Activated naive CD4-positive, alpha-beta T cell (primary cell): ENCODE measurements around the gene JDP2.
"Not testable (repeated sequence)": the region's sequence is repeated elsewhere in the genome, so short reads cannot be mapped to it uniquely, and the experiment has no call there.

Experiments used
- DNase-seq, 4 experiments: peaks; one replicate each; lab custom pipeline; 2025; lab: John Stamatoyannopoulos, UW

The JDP2 gene

GRCh38 chr14:75427482-75428229, at the start of gene JDP2:
Gene JDP2 (plus strand): TSS chr14:75428022. CDS start chr14:75437921, 9,899 bp downstream.
- peak in 1 of 4 experiments; percentile 31 for DNase-seq

GRCh38 chr14:75379246-75379929, 48.4 kb upstream of the JDP2 start:
- no peak for DNase-seq

DNA sequence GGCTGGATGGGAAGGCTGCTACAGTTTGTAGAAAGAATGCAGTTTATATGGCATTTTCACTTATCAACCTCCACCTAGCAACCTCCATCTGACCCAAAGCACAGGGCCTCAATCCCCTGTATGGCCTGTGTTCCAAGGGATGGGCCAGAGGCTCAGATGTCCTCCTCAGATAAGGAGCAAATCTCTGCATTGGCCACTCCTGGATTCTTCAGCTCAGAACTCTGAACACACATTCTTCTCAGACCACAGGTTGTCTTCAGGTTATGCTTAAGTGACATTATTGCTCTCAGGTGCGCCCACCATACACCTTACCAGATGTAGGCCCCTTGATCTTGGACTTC, 47.9 kb upstream of the JDP2 start:
- DNase-seq: no peak

DNA sequence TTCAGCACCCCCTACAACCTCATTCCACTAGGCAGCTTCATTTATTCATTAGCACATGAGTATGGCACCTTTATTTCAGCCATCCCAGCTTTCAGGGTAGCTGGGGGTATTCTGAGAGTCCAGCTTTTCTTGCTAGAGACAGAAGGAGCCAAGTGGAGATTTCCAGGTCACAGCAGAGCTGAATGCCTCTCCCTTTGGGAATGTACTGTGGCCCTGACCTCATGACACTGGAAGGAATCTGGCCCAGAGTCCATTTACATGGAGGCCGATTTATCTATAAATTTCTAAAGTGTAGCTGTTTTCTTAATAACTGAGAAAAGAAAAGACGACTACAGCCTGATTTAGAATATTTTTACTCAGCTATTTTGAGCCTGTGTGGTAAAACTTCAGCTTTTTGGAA, 47.2 kb upstream of the JDP2 start:
- no peak for DNase-seq

- no peak for DNase-seq
These were observed 46.2 kb upstream of the JDP2 start for GRCh38 chr14:75381642-75382041.

DNA sequence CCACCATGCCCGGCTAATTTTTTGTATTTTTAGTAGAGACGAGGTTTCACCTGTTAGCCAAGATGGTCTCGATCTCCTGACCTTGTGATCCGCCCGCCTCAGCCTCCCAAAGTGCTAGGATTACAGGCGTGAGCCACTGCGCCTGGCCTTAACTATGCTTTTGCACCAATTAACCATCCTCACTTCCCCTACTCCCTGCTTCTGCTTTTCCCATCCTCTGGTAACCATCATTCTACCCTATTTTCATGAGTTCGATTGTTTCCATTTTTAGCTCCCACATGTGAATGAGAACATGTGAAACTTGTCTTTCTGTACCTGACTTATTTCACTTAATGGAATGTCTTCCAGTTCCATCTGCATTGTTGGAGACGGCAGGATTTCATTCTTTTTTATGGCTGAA, 44.6 kb upstream of the JDP2 start:
- DNase-seq: not testable (repeated sequence)

GRCh38 chr14:75383721-75384120, 44.1 kb upstream of the JDP2 start:
- DNase-seq: no peak

GRCh38 chr14:75389679-75390078, 38.1 kb upstream of the JDP2 start:
- no peak for DNase-seq

GRCh38 chr14:75390183-75390582, 37.6 kb upstream of the JDP2 start:
- DNase-seq: no peak

DNA sequence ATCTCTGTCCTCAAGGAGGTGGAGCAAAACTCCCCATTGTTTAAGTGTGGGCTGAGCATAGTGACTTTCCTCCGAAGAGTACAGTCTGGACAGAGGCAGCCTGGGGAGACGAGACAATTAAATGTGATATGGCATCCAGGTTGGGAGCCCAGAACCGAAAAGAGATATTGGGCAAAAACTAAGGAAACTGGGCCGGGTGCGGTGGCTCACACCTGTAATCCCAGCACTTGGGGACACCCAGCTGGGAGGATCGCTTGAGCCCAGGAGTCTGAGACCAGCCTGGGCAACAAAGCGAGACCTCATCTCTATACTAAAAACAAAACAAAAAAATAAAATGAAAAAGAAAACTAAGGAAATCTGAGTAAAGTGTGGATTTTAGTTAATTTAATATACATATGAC, 35.9 kb upstream of the JDP2 start:
- DNase-seq: no peak

GRCh38 chr14:75392686-75393641, 34.9 kb upstream of the JDP2 start:
- no peak for DNase-seq

GRCh38 chr14:75393794-75394193, 34.0 kb upstream of the JDP2 start:
- DNase-seq: no peak

DNA sequence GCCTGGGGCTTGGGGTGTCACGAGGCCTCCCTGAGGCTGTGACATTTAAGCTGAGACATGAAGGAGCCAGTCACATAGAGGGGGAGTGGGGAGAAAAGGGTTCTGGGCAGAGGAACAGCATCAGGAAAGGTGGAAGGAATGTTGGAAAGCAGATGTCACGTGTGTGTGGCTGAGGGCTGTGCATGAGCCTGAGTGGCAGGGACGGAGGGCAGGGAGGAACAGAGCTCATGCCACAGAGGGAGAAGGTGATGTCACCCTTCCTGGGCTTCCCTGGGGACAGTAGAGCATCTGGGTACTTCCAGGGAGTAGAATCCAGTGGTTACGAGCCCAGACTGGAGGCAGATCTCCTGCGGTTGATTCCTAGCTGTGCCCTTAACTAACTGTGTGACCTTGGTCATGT, 32.0 kb upstream of the JDP2 start:
- DNase-seq: no peak

- no peak for DNase-seq
These were observed 28.5 kb upstream of the JDP2 start for GRCh38 chr14:75399321-75399720.

DNA sequence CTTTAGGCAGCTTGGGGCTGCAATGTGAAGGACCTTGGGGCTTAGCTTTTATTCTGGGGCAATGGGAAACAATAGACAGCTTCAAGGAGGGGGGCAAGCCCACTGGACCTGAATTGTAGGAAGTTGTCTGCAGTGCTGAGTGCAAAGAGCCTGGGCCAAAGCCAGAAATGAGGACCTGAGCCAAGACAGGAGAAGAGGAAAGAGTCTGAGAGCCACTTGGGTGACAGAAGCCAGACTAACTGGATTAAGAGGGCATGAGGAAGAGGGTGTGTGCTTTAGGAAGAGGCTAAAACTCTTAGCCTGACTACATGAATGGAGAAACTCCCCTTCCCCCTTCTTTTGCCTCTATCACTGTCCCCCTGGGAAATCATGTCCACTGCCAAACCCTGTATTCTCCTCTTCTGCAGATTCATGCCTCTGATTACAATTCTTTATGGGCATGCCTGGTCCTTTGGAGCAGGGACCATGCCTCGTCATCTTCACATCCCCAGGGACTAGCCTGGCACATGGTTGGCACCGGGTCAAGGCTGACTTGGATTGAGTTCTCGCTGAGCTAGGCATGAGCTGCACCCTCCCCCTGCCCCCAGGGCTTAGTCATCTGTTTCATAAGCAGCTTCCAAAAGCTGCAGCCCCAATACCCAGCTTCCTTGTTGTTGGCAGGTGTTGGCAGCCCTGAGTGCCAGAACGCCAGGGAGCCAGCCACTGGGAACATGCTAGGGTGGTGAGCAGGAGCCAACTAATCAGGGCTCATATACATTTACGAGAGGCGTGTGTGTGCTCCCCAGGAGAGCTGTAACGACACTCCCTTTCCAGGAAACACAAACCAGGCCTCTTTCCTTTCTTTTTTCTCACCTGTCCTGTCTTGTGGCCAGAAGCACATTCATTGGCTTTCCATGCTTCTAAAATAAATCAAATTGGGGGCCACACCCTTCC, 27.7 kb upstream of the JDP2 start:
- DNase-seq: no peak

GRCh38 chr14:75401361-75401760, 26.5 kb upstream of the JDP2 start:
- no peak for DNase-seq

- DNase-seq: no peak
These were observed 24.9 kb upstream of the JDP2 start for GRCh38 chr14:75402867-75403413.

- DNase-seq: no peak
These were observed 23.0 kb upstream of the JDP2 start for GRCh38 chr14:75404847-75405246.

DNA sequence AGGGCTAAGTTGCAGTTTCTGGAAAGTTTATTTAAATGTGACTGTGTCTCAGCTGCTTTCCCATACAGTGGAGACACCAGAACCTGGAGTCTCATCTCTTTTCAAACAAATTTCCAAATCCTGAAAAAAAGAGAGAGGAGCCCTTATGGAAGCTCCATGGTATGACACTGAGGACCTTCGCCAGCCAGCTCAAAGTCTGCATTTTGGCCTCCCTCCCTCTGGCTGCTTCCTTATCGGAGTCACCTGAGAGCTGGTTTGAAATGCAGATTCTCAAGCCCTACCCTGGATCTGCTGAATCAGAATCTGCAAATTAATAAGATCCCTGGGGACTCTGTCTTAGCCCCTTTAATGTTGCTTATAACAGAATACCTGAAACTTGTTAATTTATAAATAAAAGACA, 21.7 kb upstream of the JDP2 start:
- no peak for DNase-seq

DNA sequence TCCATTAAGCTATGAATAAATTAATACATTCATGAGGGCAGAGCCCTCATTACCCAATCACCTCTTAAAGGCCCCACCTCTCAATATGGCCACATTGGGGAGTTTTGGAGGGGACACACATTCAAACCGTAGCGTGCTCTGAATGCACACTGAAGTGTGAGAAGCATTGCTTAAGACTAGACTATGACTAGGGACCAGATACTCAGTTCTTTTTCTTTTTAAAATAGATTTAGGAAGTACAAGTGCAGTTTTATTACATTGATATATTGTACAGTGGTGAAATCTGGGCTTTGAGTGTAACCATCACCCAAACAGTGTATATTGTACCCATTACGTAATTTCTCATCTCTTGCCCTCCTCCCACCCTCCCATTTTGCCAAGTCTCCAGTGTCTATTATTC, 21.0 kb upstream of the JDP2 start:
- no peak for DNase-seq
